ENCODE measurements around the gene VAT1L.

DNA sequence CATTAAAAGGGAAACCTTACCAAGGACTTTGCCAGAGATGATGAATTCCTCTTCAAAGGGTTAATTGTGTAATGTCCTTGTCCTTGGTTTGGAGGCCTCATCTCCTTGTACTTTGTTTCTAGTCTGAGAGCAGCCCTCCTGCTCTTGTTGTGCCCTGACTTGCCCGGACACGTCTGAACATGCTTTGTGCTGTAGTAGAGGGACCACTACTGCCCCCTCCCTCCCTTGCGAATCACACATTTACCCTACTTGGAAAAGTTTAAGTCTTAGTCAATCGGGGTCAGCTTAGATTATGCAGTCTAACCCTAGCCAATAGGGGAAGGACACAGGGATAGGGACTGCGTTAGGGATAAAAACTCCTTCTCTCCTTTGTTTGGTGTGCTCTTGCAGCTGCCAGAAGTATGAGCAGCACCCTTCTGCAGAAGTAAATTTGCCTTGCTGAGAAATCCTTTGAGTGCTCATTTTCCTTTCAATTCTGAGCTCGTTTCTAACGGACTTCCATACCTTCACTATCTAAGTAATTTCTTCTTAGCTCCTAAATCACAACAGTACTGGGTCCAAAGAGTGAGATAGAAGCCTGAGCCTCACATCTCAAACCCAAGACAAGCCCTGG lies 207.6 kb downstream of the VAT1L start:
- TF ChIP-seq, protein P1, sequence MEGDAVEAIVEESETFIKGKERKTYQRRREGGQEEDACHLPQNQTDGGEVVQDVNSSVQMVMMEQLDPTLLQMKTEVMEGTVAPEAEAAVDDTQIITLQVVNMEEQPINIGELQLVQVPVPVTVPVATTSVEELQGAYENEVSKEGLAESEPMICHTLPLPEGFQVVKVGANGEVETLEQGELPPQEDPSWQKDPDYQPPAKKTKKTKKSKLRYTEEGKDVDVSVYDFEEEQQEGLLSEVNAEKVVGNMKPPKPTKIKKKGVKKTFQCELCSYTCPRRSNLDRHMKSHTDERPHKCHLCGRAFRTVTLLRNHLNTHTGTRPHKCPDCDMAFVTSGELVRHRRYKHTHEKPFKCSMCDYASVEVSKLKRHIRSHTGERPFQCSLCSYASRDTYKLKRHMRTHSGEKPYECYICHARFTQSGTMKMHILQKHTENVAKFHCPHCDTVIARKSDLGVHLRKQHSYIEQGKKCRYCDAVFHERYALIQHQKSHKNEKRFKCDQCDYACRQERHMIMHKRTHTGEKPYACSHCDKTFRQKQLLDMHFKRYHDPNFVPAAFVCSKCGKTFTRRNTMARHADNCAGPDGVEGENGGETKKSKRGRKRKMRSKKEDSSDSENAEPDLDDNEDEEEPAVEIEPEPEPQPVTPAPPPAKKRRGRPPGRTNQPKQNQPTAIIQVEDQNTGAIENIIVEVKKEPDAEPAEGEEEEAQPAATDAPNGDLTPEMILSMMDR (IDR thresholded peaks at IDR 0.05), result no peak
- no peak for TF ChIP-seq POLR2A (IDR thresholded peaks at IDR 0.05)

All from right lobe of liver (tissue), 4 donors.